ENCODE data around the gene SYPL2.

The SYPL2 gene

GRCh38 chr1:109493227-109493626 is 26.9 kb downstream of the SYPL2 start:
- DNase-seq: no peak

- no peak for DNase-seq
These were observed 27.6 kb downstream of the SYPL2 start, which contains the start of gene CYB561D1 for GRCh38 chr1:109493805-109494539. TSS of gene CYB561D1 (plus strand) at chr1:109494094. CDS start at chr1:109494140, 46 bp downstream.

- DNase-seq: no peak
These were observed 29.4 kb downstream of the SYPL2 start for GRCh38 chr1:109495738-109496137.

- DNase-seq: no peak
These were observed 31.3 kb downstream of the SYPL2 start for GRCh38 chr1:109497449-109498160.

GRCh38 chr1:109498161-109498801 is 31.9 kb downstream of the SYPL2 start:
- DNase-seq: no peak

GRCh38 chr1:109499081-109499480 is 32.7 kb downstream of the SYPL2 start:
- no peak for DNase-seq

GRCh38 chr1:109499661-109500536 is 33.6 kb downstream of the SYPL2 start:
- DNase-seq: no peak

- DNase-seq: no peak
These were observed 34.6 kb downstream of the SYPL2 start for GRCh38 chr1:109500941-109501381.

GRCh38 chr1:109501644-109502363 is 35.5 kb downstream of the SYPL2 start:
- no peak for DNase-seq

- no peak for DNase-seq
These were observed 36.1 kb downstream of the SYPL2 start for GRCh38 chr1:109502364-109502851.

GRCh38 chr1:109503935-109504334 is 37.6 kb downstream of the SYPL2 start:
- DNase-seq: no peak

- DNase-seq: no peak
These were observed 38.6 kb downstream of the SYPL2 start for GRCh38 chr1:109504974-109505373.

GRCh38 chr1:109508001-109508872 is 41.9 kb downstream of the SYPL2 start:
- DNase-seq: no peak

GRCh38 chr1:109508873-109509175 is 42.5 kb downstream of the SYPL2 start:
- DNase-seq: no peak

- no peak for DNase-seq
These were observed 43.1 kb downstream of the SYPL2 start, which contains the start of gene AMIGO1 for GRCh38 chr1:109509176-109510134. TSS of gene AMIGO1 (minus strand) at chr1:109509727. CDS start at chr1:109508912, 815 bp downstream.

GRCh38 chr1:109513110-109513710 is 46.9 kb downstream of the SYPL2 start:
- no peak for DNase-seq

GRCh38 chr1:109514846-109515245 is 48.5 kb downstream of the SYPL2 start:
- DNase-seq: no peak

- DNase-seq: no peak
These were observed 50.5 kb downstream of the SYPL2 start for GRCh38 chr1:109516872-109517271.

- DNase-seq: no peak
These were observed 51.0 kb downstream of the SYPL2 start for GRCh38 chr1:109517337-109517736.

Measured in SIG-M5 (cell line).